HG03060 (cell line): ENCODE data around the gene NFKBIA.
"Not testable (repeated sequence)": the region's sequence is repeated elsewhere in the genome, so short reads cannot be mapped to it uniquely, and the experiment has no call there.

ENCODE experiments used
- ATAC-seq: cut with Tn5 transposase; IDR thresholded peaks from one replicate; pipeline ENCODE4 v1.9.1; 2021; ENCODE audit warnings: low read depth, moderate number of reproducible peaks; ENCODE audit not compliant: unreplicated experiment

Gene NFKBIA

GRCh38 chr14:35392103-35392502 lies 12.4 kb downstream of the NFKBIA start:
- no peak for ATAC-seq

DNA sequence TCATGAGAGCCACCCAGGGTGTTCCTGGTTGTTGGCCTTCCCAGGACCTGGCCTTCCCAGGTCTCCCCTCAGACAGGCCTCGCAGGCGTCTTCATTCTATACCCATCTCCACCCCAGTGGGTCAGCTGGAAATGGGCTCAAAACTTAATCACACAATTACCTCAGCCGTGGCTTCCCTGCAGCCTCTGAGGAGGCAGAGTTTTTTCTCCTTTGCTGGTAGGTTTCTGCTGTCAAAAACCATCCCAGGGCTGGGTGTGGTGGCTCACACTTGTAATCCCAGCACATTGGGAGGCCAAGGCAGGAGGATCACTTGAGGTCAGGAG lies 13.2 kb downstream of the NFKBIA start:
- ATAC-seq = no peak

DNA sequence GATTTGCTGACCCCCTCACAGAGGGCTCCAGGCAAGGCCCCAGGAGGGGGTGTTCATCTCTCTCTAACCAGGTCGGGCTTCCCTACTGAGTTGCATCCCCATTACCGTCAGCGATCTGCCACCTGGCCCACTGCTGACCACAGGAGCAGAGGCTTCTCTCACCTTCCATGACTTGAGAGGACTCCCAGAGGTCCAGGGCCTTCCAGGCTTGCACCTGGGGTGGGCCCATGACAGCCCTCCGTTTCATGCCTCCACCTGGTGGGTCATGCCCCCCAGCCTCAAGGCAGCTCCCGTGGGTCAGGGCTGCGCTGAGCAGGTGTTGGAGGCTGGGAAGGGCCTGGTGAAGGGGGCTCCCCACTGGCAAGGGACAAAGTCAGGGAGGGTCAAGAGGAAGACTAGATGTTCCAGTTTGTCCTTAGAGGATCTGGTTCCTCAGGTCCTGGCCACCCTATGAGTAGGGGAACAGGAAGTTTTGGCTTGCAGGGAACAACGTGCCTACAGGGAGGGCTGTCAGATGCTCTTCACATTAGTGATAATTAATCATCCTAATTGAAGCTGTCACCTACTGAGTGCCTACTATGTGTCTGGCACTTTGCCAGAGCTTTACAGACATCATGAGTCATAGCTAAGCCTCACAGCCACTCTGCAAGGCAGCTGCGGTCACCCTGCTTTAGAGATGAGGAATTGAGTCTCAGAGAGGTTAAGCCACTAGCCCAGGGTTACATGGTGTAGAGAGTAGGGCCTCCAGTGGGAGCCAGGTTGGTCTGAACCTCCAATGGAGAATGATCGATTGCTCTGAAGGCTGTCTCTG lies 13.8 kb downstream of the NFKBIA start:
- no peak for ATAC-seq

DNA sequence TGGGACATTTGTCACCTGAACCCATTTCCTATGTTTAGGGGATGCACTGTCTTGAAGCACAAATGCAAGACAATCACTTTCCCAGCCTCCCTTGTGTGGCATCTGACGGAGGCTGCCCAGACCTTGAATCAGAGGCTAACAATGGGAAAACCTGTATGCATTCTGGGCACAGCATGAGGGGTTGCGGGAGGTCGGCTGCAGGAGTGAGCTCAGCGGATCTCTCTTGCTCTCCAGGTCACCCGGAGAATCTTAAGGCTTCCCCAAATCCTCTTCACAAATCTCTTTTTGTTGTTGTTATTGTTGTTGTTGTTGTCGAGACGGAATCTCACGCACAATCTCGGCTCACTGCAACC lies 15.3 kb downstream of the NFKBIA start:
- ATAC-seq = no peak

- no peak for ATAC-seq
These were observed 15.8 kb downstream of the NFKBIA start for GRCh38 chr14:35388656-35389314.

GRCh38 chr14:35387713-35388579 lies 16.6 kb downstream of the NFKBIA start:
- ATAC-seq = no peak

DNA sequence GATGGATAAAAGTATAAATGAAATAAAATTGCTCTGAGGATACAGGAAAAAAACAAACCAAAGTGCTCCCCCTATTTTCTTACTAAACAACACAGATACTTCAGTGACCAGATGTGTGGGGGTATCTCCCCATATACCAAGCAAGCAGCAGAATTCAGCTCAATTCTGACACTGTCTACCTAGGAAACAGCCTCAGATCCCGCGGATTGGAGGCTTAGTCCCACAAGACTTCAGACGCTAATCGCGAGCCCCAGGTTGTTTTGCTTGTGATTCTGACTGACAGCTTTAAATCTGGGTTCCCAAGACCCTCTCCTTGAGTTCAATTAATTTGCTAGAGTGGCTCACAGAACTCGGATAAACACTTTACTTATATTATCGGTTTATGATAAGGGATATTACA lies 17.3 kb downstream of the NFKBIA start:
- ATAC-seq = no peak

- no peak for ATAC-seq
These were observed 17.9 kb downstream of the NFKBIA start for GRCh38 chr14:35386673-35387125.

- ATAC-seq = no peak
These were observed 19.3 kb downstream of the NFKBIA start for GRCh38 chr14:35385042-35385839.

DNA sequence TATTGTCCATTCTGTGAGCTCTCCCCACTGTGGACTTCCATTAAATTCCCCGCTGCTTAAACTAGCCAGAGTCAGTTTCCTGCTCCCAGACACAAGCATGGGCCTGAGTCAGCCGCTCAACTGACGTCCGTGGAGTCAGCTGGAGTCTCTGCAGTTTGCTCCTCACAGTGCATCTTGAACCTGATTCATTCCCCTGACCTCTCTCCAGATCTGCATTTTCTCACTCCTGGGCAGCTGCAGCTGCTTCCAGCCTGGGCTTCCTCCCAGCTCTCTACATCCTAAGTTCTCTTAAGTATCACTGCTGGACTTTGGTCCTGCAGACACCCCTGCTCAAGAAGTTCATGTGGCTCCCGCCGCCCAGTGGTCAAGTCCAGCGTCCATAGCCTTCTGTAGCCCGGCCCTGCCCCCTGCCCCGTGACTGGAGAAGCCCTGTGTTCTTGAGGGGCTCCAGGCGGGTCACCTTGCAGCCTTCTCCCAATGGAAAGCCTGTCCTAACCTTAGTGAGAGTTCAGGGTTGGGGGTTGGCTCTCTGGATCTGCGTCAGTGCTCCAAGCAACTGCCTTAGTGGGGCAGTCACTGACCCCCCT lies 20.0 kb downstream of the NFKBIA start:
- ATAC-seq = no peak

- ATAC-seq = no peak
These were observed 20.7 kb downstream of the NFKBIA start for GRCh38 chr14:35383569-35384454.

GRCh38 chr14:35380794-35381193 lies 23.8 kb downstream of the NFKBIA start:
- ATAC-seq = no peak

- not testable (repeated sequence) for ATAC-seq
These were observed 25.2 kb downstream of the NFKBIA start for GRCh38 chr14:35379234-35379933.

- no peak for ATAC-seq
These were observed 25.9 kb downstream of the NFKBIA start for GRCh38 chr14:35378425-35379233.

DNA sequence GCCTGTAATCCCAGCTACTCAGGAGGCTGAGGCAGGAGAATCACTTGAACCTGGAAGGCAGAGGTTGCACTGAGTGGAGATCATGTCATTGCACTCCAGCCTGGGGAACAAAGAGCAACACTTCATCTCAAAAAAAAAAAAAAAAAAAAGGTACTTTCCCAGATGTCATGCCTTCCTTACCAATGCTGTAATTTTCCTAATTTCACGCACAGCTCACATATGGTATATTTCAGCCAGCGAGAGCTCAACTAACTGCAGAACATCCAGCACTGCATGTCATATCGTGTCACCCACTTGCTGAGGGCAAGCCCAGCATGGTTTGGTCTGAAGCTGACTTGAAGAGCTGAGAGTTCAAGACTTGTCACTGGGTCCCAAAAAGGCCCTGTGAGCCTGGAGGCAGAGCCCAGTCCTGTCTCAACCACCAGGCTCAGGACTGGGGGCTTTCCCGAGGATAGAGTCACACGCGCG lies 29.0 kb downstream of the NFKBIA start:
- ATAC-seq = no peak

DNA sequence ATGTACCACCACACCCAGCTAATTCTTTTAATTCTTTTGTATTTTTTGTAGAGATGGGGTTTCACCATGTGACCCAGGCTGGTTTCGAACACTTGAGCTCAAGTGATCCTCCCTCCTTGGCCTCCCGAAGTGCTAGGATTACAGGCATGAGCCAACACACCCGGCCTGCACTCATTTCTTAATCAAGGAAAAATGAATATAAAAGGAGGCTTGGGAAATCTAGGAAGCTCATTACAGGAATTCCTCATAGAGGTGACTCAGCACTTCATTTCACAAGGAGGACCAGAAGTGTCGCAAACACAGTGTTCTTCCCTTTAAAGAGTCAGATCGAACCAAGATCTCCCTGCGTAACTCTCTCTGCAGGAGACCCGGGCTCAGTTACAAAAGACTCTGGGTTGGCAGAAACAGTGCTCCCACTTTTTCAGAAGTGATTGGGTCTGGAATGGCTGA lies 30.3 kb downstream of the NFKBIA start:
- no peak for ATAC-seq

GRCh38 chr14:35373208-35373607 lies 31.3 kb downstream of the NFKBIA start:
- ATAC-seq = not testable (repeated sequence)
